ENCODE data around the gene GIPC2.
"Not testable (repeated sequence)": the region's sequence is repeated elsewhere in the genome, so short reads cannot be mapped to it uniquely, and the experiment has no call there.

Gene GIPC2

GRCh38 chr1:78038071-78038470, 7.7 kb upstream of the GIPC2 start:
- no peak for DNase-seq

GRCh38 chr1:78038491-78038939, 7.3 kb upstream of the GIPC2 start:
- DNase-seq = no peak

- no peak for DNase-seq
These were observed 5.2 kb upstream of the GIPC2 start for GRCh38 chr1:78040484-78041089.

- DNase-seq = no peak
These were observed 2.3 kb upstream of the GIPC2 start for GRCh38 chr1:78043436-78043835.

- DNase-seq = no peak
These were observed 787 bp upstream of the GIPC2 start for GRCh38 chr1:78044796-78045562.

GRCh38 chr1:78045563-78045925, 222 bp upstream of the GIPC2 start:
- no peak for DNase-seq

- no peak for DNase-seq
These were observed 1.3 kb downstream of the GIPC2 start for GRCh38 chr1:78047106-78047505.

GRCh38 chr1:78047631-78048030, 1.9 kb downstream of the GIPC2 start:
- no peak for DNase-seq

GRCh38 chr1:78048446-78048845, 2.7 kb downstream of the GIPC2 start:
- DNase-seq = no peak

- no peak for DNase-seq
These were observed 3.6 kb downstream of the GIPC2 start for GRCh38 chr1:78049396-78049795.

- no peak for DNase-seq
These were observed 5.2 kb downstream of the GIPC2 start for GRCh38 chr1:78051005-78051404.

GRCh38 chr1:78052685-78053405, 7.1 kb downstream of the GIPC2 start:
- DNase-seq = peak in 1 of 2 experiments; percentile 36

- no peak for DNase-seq
These were observed 7.7 kb downstream of the GIPC2 start for GRCh38 chr1:78053498-78053897.

- DNase-seq = no peak
These were observed 8.8 kb downstream of the GIPC2 start for GRCh38 chr1:78054559-78054958.

- no peak for DNase-seq
These were observed 9.2 kb downstream of the GIPC2 start for GRCh38 chr1:78054972-78055371.

- no peak for DNase-seq
These were observed 9.9 kb downstream of the GIPC2 start for GRCh38 chr1:78055565-78056132.

GRCh38 chr1:78058670-78059069, 12.9 kb downstream of the GIPC2 start:
- no peak for DNase-seq

GRCh38 chr1:78060857-78061563, 15.2 kb downstream of the GIPC2 start:
- no peak for DNase-seq

- no peak for DNase-seq
These were observed 16.2 kb downstream of the GIPC2 start for GRCh38 chr1:78061825-78062523.

GRCh38 chr1:78064886-78065285, 19.1 kb downstream of the GIPC2 start:
- DNase-seq = not testable (repeated sequence)

GRCh38 chr1:78068681-78069283, 23.0 kb downstream of the GIPC2 start:
- no peak for DNase-seq

- no peak for DNase-seq
These were observed 24.0 kb downstream of the GIPC2 start for GRCh38 chr1:78069784-78070183.

Measured in NCI-H446 (cell line).